GM18907 (cell line): ENCODE measurements around the gene DDX27.
A peak's percentile ranks its signal among the peaks of the same experiment; 100 is the strongest.

Experiments used
- ATAC-seq: cut with Tn5 transposase; IDR thresholded peaks from one replicate; pipeline ENCODE4 v1.9.1; 2021; ENCODE audit warnings: mild to moderate bottlenecking, moderate library complexity; ENCODE audit not compliant: unreplicated experiment

Gene DDX27

GRCh38 chr20:49245921-49246740 is 26.9 kb downstream of the DDX27 start:
- no peak for ATAC-seq

GRCh38 chr20:49247169-49247723 is 28.0 kb downstream of the DDX27 start:
- ATAC-seq, result no peak

- ATAC-seq, result no peak
These were observed 28.6 kb downstream of the DDX27 start for GRCh38 chr20:49247792-49248191.

DNA sequence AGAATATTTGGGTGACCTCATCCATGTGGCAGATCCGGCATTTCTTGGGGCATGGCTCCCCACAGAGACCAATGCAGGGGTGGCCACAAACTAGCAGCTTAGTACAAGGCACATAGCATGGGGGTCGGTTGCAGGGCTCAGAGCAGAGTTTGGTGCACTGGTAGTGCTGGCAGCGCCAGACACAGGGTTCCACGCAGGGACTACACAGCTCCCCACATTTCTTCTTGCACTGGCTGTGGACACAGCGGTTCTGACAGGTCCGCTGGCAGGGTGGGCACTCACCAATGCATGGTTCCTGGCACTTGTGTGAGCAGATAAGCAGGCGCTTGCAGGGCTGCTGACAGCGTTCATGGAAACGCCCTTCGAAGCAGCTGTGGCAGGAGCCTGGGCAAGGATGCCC is 29.1 kb downstream of the DDX27 start:
- no peak for ATAC-seq

GRCh38 chr20:49248879-49249665 is 29.9 kb downstream of the DDX27 start:
- no peak for ATAC-seq

GRCh38 chr20:49252556-49253350 is 33.5 kb downstream of the DDX27 start:
- ATAC-seq, result no peak

DNA sequence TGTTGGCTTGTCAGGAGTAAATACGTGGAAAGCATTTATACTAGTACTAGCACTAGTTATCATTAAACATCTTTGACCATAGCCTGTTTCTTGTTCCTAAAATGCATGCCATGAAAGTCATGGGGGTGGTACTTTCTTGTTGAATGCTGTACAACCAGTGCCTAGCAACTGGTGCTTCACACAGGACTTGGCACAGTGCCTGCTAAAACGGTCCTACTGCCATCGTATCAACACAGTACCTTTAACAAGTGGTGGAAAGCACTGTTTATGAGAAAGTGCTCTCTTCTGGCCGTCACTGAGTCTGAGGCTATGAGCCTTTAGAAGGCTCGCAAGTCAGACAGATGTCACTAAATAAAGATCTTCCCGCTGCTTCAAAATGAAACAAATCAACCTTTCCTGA is 37.0 kb downstream of the DDX27 start:
- ATAC-seq, result no peak

DNA sequence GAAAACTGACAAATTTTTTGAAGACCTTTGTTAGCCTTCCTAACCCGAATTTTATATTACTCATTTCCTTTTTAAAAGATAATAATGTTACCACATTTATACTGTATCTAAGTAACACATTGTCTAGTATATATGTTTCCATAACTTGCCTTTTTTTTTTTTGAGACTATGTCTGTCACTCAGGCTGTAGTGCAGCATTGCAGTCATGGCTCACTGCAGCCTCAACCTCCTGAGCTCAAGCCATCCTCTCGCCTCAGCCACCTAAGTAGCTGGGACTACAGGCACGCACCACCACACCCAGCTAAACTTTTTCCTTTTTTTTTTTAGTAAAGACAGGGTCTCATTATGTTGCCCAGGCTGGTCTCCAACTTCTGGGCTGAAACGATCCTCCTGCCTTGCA is 40.1 kb downstream of the DDX27 start:
- no peak for ATAC-seq

DNA sequence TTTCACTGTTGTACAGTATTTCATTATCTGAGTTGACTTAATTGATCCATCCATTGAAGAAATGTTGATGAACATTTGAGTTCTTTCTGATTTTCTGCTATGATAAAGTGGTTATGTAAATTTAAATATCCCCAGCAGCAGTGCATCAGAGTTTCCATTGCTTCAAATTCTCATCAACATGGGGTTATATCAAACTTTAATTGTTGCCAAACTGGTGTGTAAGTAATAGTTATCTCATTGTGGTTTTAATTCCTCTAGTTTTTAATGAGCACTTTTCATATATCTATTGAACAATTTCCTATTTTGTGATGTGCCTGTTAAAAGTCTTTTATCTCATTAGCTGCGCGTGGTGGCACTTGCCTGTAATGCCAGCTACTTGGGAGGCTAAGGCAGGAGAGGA is 40.6 kb downstream of the DDX27 start:
- no peak for ATAC-seq

DNA sequence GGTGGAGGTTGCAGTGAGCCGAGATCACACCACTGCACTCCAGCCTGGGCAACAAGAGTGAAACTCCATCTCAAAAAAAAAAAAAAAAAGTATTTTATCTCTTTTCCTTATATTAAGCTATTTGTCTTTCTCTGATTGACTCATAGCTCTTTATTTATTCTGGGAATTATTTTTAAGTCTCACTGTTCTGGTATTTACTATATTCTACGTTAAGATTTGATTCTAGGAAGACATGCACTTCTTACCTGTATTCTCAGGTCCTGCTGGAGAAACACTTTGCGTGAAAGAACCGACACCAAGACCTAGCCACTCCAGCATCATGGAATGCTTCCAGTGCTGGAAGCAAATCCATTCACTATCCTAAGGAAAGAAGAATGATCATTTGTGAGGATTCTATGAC is 41.0 kb downstream of the DDX27 start:
- no peak for ATAC-seq

DNA sequence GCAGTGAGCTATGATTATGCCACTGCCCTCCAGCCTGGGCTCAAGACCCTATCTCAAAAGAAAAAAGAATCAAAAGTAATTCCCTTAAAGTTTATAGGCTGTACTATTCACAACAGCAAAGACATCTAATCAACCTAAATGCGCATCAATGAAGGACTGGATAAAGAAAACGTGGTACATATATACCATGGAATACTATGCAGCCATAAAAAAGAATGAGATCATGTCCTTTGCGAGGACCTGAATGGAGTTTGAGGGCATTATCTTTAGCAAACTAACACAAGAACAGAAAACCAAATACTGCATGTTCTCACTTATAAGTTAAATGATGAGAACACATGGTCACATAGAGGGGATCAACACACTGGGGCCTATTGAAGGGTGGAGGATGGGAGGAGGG is 42.0 kb downstream of the DDX27 start:
- ATAC-seq, result no peak

DNA sequence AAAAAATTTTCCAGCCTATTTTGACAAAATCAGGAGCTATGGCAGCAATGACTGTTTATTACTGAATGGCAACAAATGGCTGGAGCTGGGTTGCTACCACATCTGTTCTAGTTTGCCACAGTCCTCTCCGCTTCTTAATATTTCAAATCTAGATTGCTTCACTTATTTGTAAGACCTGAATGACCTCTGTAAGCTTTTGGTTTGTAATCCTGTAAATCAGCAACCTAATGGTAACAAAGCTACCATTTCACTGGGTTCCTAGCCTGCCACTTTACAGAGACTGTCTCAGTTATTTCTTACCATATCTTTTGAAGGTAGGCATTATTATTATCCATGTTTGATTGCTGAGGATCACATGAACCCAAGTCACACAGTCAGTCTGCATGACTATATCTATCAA is 43.2 kb downstream of the DDX27 start:
- no peak for ATAC-seq

GRCh38 chr20:49267327-49267726 is 48.1 kb downstream of the DDX27 start:
- ATAC-seq, result no peak

DNA sequence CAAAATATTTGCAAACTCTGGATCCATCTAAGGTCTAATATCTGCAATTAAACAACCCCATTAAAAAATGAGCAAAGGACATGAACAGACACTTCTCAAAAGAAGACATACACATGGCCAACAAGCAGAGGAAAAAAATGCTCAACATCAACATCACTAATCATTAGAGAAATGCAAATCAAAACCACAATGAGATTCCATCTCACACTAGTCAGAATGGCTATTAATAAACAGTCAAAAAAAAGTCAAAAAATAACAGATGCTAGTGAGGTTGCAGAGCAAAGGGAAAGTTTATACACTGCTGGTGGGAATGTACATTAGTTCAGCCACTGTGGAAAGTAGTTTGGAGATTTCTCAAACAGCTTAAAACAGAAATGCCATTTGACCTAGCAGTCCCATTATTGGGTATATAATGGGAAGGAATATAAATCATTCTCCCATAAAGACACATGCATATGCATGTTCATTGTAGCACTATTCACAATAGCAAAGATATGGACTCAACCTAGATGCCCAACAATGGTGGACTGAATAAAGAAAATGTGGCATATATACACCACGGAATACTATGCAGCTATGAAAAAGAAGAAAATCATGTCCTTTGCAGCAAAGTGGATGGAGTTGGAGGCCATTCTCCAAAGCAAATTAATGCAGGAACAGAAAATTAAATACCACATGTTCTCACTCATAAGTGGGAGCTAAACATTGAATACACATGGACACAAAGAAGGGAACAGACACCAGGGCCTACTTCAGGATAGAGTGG is 49.6 kb downstream of the DDX27 start:
- ATAC-seq, result no peak

DNA sequence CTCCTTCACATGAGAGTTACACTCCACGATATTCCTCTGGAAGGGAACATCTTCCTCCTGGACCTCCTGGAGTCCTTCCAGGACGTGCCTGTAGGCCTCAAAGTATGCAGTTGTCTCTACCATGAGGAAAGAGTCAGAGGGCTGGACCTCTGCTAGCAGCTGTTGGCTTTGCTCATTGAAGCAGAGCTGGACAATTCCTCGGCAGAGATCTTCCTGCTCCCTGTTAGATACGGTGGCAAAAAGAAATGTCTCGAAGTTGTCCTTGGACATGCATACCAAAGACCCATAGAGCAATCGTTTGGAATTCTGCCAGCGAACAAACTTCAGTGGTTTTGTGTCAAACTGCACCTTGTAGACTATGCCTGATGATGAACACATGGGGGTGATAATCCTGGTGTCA is 51.0 kb downstream of the DDX27 start:
- no peak for ATAC-seq

DNA sequence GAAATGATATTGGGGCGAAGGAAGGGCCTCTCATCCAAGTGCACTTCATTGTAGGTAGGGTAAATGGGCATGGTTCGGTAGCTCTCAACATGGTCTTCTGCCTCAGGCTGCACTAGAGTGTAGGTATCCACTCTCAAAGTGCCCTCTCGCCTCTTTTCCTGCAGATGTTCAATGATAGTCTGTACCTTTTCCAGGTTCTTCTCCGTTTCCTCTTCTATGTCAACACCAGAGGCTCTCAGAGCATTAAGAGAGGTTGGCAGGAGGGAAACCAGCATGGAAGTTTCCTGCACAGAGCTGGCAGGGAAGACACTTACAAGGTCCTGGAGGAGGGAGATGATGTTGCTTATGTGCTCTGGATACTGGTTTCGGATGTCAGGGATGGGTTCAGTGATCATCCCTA is 51.5 kb downstream of the DDX27 start:
- no peak for ATAC-seq

- ATAC-seq, result peak; percentile 33
These were observed 53.4 kb downstream of the DDX27 start for GRCh38 chr20:49272654-49273053.

DNA sequence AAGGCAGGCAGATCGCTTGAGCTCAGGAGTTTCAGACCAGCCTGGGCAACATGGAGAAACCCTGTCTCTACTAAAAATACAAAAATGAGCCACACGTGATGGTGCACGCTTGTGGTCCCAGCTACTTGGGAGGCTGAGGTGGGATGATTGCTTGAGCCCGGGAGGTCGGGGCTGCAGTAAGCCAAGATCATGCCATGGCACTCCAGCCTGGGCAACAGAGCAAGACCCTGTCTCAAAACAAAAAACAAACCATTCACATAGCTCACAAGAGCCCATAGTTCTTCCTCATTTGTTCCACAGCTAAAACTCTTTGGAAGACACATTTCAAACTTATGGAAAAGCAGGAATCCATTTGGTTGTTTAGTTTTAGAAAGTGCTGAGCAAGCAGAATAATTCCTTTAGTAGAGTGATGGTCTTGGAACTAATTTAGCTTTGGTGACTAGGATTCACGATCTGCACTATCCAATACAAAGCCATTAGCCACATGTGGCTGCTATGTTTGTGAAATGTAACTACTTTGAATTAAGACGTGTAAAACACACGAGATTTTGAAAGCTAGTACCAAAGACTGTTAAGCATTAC is 54.6 kb downstream of the DDX27 start:
- no peak for ATAC-seq

GRCh38 chr20:49275216-49275615 is 56.0 kb downstream of the DDX27 start:
- ATAC-seq, result no peak

DNA sequence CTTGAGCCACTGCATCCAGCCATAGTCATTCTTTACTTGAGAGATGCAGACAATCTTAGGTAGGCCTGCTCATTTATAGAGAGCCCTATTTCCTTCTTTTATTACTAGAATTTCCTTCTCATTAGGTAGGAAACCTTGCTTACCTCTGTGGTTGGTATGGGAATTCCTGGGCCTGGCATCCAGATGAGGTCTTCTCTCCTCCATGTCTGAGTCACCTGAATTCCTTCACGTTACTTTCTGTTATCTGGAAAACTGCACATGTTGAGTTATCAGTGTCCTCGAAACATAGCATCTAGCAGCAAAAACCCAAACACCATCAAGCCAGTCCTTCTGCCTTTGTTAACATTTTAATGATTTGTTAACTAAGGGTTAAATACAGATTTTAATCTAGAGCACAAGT is 56.4 kb downstream of the DDX27 start:
- ATAC-seq, result no peak
